ENCODE results near the gene STAG3. TPM values are rescaled to one million over a fixed set of nuclear protein-coding genes. Genes with fewer than 3 reads are reported as not detected.

The STAG3 gene
- total and polyA plus RNA-seq, 9 of the 15 experiments (the other 6 are each of a cell fraction or from before 2014, with no cell fraction given): 0.54 to 2.5 (median 1.7) TPM

- 0 out of 6 replicates have a peak, but pooled peaks of 1 of the 3 experiments have one; percentile 47 for TF ChIP-seq ZBTB11 (CRISPR knock-in tag; IDR thresholded peaks at IDR 0.05)
- no peak for TF ChIP-seq CBX3 (IDR thresholded peaks at IDR 0.05; ENCODE audit: borderline replicate concordance in 1 of 2, low read length in 2 of 2)
- TF ChIP-seq SFPQ (IDR thresholded peaks at IDR 0.05; ENCODE audit: low read depth, low read length): no peak
- TF ChIP-seq ZNF436 (CRISPR knock-in tag; IDR thresholded peaks at IDR 0.05): no peak
- TF ChIP-seq MYC (IDR thresholded peaks at IDR 0.05; ENCODE audit: low read depth, low read length): peak; percentile 63; the same call in 1 of the 2 replicates
- no peak for TF ChIP-seq MYC (CRISPR knock-in tag; IDR thresholded peaks at IDR 0.05; ENCODE audit: borderline replicate concordance, low read depth)
- no peak for TF ChIP-seq ZBTB12 (CRISPR knock-in tag; IDR thresholded peaks at IDR 0.05)
- no peak for TF ChIP-seq SNRNP70 (optimal IDR thresholded peaks at IDR 0.05; ENCODE audit: low read depth, low read length)
- no peak for TF ChIP-seq ZNF347 (CRISPR knock-in tag; IDR thresholded peaks at IDR 0.05; ENCODE audit: low read depth)
- TF ChIP-seq TFAP4 (CRISPR knock-in tag; IDR thresholded peaks at IDR 0.05; ENCODE audit: borderline replicate concordance): 0 out of 2 replicates have a peak, but pooled peaks have one; percentile 19
- TF ChIP-seq HDGF (IDR thresholded peaks at IDR 0.05): 0 out of 2 replicates have a peak, but pooled peaks have one; percentile 34
- no peak for TF ChIP-seq FOS (IDR thresholded peaks at IDR 0.05; ENCODE audit: extremely low read depth, insufficient read length)
- TF ChIP-seq ZNF239 (CRISPR knock-in tag; IDR thresholded peaks at IDR 0.05): peak; percentile 89
- no peak for TF ChIP-seq ZNF133 (CRISPR knock-in tag; IDR thresholded peaks at IDR 0.05)
- no peak for TF ChIP-seq HOXB6 (CRISPR knock-in tag; IDR thresholded peaks at IDR 0.05; ENCODE audit: borderline replicate concordance)
- TF ChIP-seq TFE3 (CRISPR knock-in tag; IDR thresholded peaks at IDR 0.05): no peak
- no peak for TF ChIP-seq CAMTA2 (CRISPR knock-in tag; conservative IDR thresholded peaks at IDR 0.05)
- TF ChIP-seq NFIC (IDR thresholded peaks at IDR 0.05): peak; percentile 63
- TF ChIP-seq ZNF766 (CRISPR knock-in tag; conservative IDR thresholded peaks at IDR 0.05): peak; percentile 63; the same call in 1 of the 2 replicates
- TF ChIP-seq LEF1 (IDR thresholded peaks at IDR 0.05): peak; percentile 94
Observed at GRCh38 chr7:100167912-100168323, 9.8 kb upstream of the STAG3 start (continued).

Measured in K562 (cell line).